AG20443 (cell line): Measurements from ENCODE around the gene PLTP.
"Not testable (repeated sequence)": the region's sequence is repeated elsewhere in the genome, so short reads cannot be mapped to it uniquely, and the experiment has no call there.

ENCODE experiments used
- DNase-seq: peaks from one replicate; pipeline ENCODE4 v3.0.0; 2012; ENCODE audit warnings: low spot score, mixed read lengths

Gene PLTP

DNA sequence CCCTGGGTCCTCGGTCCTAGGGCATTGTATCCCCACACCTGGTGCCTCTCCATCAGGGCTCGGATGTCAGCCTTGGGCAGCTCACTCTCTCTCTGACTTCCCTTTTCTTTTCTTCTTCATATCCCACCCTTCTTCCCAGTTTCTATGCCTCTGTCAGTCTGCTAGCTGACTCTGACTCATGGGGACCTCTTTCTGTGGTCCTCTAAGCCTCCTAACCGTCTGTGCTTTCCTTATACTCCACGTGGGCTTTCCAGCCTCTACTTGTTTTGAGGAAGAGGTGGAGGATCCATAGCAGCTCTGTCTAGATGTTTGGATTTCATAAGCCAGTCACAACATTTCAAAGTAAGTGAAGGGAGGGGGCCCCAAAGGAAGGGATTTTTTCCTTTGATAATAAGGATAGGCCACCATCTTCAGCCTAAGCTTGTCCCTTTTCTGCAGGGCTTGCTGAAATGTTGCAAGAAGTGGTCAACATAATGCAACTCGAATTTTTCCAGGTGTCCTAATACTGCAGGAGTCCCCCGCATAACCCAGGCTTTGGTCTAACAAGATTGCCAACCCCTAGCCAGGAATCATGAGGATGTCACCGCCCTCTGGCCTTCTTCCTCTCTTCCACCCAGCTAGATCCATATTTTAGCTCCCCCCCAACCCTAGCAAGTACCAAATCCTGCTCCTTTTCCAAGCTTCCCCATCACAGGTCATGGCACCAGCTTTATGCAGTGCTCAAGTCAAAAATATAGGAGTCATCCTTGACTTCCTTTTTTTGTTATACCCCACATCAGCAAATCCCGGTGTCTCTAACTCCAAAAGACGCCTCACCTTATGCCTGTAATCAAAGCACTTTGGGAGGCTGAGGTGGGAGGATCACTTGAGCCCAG is 8.7 kb upstream of the PLTP start:
- no peak for DNase-seq

DNA sequence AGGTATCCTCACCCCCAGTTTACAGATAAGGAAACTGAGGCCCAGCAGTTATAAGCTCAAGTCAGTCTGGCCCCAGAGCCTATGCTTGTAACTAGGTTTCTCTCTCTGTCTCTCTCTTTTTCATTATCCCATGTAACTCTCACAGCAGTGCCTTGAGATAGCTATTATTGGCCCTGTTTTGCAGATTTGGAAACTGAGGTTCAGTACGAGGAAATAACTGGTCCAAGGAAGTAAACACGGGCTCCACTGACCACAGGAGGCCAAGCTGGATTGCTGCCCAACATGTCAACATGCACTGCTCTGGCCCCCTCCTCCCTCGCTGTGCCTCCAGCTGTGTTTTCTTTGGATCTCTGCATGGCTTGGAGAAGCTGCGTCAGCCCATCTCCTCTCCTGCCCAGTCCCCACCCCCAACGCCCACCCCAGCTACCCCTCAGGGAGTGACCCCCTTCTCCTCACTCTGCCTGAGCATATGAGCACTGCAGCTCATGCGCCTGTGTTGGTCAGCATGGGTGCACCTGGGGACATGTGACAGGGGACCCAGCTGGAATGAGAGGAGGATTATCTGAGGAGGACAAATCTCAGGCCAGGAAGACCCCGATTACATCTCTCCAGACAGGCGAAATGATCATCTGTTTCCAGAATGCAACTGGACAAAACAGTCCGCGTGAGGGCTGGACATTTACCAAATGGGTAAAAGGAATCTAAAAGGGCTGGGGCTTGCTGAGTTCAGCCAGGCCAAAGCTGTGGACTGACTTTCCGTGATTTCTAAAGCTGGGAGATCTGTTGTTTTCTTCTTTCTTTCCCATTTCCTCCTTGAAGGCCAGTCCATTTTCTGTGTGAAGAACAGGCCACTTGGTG is 7.8 kb upstream of the PLTP start:
- no peak for DNase-seq

DNA sequence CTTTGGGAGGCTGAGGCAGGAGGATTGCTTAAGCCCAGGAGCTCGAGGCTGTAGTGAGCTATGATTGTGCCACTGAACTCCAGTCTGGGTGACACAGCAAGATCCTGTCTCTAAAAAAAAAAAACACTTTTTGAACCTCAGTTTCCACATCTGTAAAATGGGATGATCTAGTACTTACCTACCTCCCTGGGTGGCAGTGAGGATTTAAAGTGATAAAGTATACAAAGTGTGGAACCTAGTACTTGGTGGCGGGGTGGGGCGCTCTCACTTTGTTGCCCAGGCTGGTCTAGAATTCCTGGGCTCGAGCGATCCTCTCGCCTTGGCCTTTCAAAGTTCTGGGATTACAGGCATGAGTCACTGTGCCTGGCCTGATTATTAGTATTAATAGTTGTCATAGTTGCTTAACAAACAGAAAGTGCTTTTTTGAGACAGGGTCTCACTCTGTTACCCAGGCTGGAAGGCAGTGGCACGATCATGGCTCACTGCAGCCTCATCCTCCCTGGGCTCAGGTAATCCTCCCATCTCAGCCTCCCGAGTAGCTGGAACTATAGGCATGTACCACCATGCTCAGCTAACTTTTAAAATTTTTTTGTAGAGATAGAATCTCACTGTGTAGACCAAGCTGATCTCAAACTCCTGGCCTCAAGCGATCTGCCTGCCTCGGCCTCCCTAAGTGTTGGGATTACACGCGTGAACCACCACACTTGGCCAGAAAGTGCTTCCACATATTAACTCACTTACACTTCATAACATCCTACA is 7.0 kb upstream of the PLTP start:
- no peak for DNase-seq

DNA sequence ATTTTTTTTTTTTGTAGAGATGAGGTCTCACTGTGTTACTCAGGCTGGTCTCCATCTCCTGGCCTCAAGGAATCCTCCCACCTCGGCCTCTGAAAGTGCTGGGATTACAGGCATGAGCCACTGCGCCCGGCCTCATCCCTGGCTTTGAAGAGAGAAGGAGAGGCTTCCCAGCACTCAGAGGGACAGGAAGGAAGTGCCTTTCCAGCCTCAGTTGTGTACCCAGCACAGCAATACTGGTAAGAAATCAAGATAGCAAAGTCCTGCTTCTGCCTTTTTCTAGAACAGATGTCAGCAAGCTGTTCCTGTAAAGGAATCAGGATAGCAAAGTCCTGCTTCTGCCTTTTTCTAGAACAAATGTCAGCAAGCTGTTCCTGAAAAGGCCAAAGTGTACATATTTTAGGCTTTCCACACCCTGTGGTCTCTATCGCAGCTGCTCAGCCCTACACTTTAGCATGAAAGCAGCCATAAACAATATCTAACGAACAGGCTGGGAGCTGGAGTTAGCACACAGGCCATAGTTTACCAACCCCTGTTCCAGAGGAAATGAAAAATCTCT is 6.3 kb upstream of the PLTP start:
- DNase-seq = no peak

DNA sequence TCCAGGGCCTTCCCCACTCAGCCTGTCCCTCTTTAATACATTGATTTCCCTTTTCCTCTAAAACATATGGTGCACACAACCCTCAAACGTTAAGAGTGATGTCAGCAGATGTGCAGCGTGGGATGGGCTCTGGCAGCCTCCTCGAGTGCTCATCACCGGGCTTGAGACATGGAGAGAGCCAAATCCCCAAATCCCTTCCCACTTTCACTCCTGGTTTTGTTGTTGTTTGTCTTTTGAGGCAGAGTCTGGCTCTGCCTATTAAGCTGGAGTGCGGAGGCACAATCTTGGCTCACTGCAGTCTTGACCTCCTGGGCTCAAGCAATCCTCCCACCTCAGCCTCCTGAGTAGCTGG is 5.8 kb upstream of the PLTP start:
- DNase-seq = no peak

DNA sequence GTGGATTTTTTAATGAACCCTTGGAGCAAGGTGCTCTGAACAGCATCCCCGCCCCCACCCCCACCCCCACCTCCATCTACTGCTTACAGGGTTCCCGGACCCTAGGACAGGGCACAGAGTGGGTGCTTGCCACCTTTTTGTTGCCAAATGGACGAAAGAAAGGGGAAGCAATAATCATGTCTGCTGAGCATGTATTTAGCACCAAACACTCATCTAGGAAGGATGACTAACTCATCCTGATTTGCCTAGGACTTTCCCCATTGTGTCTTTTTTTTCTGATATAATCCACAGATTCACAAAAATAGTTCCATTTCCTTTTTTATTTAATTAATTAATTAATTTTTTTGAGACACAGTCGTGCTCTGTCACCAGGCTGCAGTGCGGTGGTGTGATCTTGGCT is 1.2 kb upstream of the PLTP start:
- DNase-seq = no peak

DNA sequence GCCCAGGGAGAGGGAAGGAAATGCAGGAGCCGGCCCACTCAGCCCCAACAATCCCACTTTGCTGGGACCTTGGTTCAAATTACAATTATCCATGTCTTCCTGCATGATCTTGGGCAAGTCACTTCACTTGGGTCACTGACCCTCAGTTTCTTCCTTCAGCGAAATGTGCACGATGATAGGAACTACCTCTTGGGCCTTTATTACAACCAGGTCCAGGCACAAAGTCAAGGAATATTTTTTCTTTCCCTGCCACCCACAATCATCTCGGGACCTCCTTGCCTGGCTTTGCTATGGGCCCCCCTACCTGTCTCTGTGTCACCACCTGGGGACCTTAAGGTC is 358 bp upstream of the PLTP start:
- no peak for DNase-seq

DNA sequence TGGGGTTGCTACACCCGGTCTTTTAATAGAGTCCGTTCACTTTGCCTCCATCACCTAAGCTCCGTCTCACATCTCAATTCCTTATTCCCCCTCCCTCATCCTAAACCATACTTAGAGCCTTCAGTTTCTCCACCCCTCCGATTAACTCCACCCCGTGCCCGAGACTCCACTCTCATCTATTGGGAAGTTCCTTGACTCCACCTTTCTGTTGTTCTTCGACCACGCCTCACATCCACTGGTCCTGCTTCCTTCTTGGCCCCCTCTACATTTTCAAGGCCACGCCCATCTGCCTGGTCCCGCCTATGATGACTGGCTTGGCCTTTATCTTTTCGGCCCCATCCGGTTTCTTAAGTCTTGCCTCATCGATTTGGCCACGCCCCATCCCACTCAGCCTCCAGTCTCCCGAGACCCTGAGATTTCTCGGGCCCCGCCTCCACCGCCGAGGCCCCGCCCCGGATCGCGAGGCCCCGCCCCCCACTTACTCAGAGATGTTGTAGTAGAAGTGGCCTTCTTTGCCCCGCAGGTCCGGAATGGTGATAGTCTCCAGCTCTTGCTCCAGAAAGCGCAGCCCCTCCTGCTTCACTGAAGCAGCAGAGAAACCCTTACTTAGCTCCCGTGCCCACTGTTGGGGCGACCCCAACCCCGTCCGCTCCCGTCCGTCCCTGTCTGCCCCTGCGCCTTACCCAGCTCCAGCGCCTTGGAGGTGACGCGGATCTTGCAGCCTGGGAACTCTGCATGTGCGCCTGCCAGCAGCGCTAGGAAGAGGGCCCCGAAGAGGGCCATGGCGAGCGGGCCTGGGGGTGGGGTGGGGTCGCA is 1.1 kb downstream of the PLTP start:
- peak; percentile 97 for DNase-seq

DNA sequence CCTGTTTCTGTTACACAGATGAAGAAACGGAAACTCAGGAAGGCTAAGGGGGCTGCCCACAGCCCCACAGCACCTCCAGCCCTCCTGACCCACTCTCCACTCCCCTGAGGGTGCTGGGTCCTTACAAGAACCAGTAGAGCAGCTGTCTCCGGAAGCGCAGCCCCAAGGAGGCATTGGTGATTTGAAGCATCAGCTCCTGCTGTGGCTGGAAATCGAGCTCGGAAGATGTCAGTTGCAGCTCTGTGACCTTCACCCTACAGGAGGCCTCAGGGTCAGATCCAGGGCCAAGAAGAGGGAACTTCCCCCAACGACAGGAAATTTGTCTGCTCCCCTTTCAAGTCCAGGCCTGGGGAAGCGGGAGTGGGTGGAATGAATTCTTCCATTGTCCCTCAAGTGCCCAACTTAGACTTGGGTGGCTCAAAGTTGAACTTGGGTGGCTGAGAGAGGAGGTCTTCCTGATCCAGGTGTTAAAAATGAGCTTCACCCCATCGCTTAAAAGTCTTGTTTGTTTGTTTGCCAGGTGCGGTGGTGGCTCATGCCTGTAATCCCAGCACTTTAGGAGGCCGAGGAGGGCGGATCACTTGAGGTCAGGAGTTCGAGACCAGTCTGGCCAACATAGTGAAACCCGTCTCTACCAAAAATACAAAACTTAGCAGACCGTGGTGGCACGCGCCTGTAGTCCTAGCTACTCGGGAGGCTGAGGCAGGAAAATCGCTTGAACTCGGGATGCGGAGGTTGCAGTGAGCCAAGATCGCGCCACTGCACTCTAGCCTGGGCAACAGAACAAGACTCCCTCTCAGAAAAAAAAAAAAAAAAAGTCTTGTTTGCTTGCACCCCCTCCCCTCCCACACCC is 1.9 kb downstream of the PLTP start:
- DNase-seq = no peak

DNA sequence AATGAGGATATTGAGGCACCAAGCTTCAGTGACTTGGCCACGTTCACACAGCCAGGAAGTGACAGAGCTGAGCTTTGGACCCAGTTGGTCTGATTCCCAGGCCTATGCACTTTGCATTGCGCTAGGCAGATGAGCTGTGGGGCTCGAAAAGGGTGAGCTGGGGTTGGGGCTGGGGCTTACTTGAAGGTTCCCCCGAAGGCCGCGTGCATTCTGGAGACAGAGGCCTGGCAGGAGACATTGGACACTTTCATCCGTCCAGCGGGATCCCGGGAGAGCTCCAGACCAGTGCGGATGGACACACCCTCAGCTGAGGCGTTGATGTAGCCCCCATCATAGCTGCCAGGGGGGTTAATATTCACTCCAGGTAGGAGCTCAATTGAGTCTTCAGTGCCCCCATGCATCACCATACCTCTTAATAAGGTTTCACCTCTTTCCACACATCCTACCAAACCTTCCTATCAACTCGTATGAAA is 2.6 kb downstream of the PLTP start:
- no peak for DNase-seq

DNA sequence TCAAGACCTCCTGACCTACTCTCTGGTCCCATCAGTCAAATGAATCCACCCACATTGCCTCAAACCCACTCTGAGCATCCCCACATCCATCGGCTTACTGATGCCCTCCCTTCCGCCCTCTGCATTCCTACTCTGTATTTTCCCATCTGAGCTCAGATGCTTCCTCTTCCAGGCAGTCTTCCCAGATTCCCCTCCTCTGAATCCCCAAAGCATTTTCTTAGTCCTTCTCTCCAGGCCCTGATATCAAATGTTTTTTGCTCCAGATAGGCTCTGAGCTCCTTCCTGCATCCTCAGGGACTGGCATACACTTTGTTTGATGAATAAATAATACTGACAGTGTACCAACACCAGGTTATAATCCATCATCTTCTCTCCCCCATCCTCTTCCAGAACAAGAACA is 3.9 kb downstream of the PLTP start:
- no peak for DNase-seq

DNA sequence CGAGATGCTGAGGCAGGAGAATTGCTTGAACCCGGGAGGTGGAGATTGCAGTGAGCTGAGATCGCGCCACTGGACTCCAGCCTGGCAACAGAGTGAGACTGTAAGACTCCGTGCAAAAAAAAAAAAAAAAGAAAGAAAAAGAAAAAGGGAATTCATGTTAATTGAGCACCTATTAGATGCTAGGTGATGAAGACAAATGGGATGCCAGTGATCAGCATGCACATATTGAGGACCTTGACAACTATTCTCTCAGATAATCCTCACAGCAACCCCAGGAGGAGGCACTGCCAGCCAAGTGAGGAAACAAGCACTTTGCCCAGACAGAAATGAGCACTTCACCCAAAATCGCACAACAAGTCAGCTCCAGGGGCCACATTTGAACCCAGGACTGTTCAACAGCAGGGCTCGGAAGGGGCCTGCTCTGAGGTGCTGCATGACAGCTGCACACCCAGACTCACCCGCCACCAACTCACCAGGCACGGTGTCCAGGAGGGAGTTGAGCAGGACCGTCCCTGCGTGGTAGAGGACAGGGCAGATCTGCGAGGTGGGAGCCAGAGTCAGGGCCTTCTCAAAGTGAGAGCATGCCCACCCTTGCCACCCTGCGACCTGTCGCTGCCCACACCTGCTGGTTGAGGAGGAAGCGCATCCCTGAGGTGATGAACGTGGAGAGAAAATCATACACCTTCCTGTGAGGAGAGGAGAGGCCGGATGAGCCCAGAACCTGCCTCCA is 4.6 kb downstream of the PLTP start:
- no peak for DNase-seq

DNA sequence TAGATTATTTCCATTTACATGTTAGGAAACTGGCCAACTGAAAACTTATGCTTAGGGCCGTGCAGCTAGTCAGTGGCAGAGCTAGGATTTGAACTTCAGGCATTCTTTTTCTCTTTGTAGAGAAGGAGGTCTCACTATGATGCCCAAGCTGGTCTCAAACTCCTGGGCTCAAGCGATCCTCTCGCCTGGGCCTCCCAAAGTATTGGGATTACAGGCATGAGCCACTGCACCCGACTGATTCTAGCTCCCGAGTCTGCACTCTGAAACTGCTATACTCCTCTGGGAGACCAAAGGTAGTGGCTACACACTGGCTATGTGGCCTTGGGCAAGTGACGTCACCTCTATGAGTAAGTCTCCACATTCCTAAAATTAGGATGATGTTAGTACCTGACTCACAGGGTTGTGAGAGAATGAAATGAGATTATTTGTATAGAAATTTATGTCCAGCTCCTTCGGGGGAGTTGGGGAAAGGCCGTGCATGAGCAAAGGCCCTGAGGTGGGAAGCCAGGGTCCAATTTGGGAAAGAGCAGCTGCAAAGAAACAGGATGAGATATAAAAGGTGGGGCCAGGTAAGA is 6.4 kb downstream of the PLTP start:
- peak; percentile 68 for DNase-seq

DNA sequence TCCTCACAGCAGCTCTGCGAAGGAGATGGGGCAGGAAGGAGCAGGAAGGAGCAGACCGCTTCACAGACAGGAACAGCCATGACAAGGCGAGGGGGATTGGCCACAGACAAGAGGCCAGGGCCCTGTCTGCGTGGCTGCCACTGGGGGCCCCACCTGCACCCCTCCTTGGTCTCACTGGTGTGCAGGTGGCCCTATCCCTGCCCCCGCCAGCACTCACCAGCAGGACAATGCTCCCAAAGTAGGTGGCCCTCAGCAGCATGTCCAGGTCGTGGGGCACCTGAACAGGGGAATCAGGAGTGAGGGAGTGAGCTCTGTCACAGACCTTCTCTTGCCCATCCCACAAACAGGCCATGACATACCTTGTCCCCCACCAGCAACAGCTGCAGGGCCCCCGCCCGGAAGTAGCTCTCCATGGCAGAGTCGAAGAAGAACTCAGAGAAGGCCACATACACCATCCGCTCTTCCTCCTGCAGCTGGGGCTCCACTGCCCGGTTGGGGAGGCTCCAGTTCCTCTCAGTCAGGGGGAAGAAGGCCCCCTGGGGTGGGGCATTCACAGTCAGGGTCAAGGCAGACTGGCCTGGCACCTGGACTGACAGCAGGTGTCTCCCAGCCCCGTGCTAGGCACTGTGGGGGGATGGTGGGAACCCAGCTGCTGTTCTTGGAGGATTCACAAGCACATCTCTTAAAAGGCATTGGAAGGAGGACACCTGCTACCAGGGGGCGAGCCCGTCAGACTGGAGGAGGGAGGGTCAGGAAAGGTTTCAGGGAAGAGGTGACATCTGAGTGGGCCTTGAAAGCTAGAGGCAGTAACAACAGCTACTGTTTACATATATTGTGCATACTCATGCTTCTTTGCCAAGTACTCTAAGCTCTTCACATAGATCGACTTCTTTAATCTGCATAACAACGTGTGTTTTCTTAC is 7.1 kb downstream of the PLTP start:
- DNase-seq = no peak

DNA sequence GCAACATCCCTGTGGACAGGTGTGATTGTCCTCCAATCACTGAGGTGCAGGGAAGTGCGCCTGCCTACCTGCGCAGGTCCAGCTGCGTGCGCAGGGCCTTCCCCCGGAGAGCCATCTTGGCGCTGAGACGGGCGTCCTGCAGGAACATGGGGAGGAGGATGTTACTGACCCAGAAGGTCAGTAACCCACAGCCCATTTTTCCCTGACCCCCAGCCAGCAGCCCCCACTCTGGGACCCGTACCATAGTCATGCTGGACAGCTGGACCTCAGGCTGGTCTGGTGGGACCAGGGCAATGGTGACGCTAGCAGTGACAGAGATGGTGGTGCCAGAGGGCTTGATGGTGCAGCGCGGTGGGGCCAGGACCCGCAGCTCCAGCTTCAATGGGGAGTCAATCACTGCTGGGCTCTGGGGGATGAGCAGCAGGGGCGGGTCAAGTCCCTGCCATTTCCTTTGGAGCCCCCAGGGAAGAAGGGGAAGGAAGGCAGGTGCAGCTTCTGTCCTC is 9.7 kb downstream of the PLTP start:
- DNase-seq = no peak

DNA sequence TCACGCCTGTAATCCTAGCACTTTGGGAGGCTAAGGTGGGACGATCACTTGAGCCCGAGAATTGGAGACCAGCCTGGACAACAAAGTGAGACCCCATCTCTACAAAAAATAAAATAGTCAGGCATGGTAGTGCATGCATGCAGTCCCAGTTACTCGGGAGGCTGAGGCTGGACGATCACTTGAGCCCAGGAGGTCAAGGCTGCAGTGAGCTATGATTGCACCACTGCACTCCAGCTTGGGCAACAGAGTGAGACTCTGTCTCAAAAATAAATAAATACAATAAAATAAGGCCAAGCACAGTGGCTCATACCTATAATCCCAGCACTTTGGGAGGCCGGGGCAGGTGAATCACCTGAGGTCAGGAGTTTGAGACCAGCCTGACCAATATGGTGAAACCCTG is 10.6 kb downstream of the PLTP start:
- not testable (repeated sequence) for DNase-seq

DNA sequence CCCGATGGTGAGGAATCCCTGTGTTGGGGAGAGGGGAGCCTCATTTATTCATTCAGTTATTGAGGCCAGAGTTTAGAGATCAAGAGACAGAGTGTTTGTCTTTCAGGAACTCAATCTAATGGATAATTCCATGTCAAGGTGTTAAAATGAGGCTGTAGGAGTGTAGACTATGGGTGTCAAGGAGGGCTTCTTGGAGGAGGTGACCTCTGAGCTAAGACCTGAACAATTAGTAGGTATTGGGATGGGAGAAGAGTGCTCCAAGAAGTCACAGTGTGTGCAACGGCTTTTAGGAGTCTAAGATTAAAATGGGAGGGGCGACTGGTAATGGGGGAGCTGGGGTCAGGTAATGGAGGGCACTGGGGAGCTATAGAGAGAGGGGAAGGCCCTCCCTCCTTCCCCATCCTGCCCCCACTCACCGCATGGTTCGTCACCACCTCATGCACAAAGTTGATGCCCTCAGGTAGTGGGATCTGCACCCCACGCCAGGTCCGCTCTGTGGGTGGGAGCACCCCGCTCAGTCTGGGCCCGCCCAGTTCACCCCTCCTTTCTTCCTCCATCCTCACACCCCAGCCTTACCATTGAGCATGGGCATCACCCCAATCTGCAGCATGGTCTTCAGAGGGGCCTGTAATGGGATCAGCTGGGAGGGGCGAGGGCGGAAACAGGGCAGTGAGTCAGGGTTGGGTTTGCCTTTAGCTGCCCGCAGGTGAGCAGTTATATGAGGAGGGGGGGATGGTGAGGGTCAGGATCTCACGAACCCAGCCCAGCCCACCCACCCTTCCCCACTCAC is 12.7 kb downstream of the PLTP start:
- no peak for DNase-seq
